HepG2 (cell line): Measurements from ENCODE around the gene PHRF1. TPM values are rescaled to one million over a fixed set of nuclear protein-coding genes. Genes with fewer than 3 reads are reported as not detected.
A peak's percentile ranks its signal among the peaks of the same experiment; 100 is the strongest.

Experiments
- CCDC6 ChIP-seq: sonication (generic); formaldehyde crosslinking; IDR thresholded peaks from 2 replicates; pipeline ENCODE4 v1.8.1; 2022; ENCODE audit warnings: mild to moderate bottlenecking, missing genetic modification reagents, moderate library complexity
- DPF2 ChIP-seq: sonication (generic); formaldehyde crosslinking; IDR thresholded peaks from 2 replicates; pipeline ENCODE4 v1.4.0; 2020; ENCODE audit warnings: mild to moderate bottlenecking, low read depth, missing genetic modification reagents, borderline replicate concordance
- ESRRA ChIP-seq: sonication (generic); formaldehyde crosslinking; IDR thresholded peaks from 2 replicates; pipeline ENCODE4 v1.5.1; 2020; ENCODE audit warnings: mild to moderate bottlenecking, low read depth, missing genetic modification reagents
- FOXA1 ChIP-seq, 2 experiments: fragments of 450-650 bp in 1 of 2; sonication (generic) in 1 of 2; formaldehyde crosslinking in 1 of 2; IDR thresholded peaks; 2 replicates each; pipeline versions ENCODE4 v1.4.0 to v1.6.1; 2016 to 2020; ENCODE audit warnings: missing genetic modification reagents in 1 of 2
- FOXK2 ChIP-seq: fragments of 450-650 bp; IDR thresholded peaks from 2 replicates; pipeline ENCODE4 v1.6.1; 2016
- FOXM1 ChIP-seq: sonication (generic); formaldehyde crosslinking; IDR thresholded peaks from 2 replicates; pipeline ENCODE4 v1.5.0; 2020; ENCODE audit warnings: missing genetic modification reagents
- IKZF4 ChIP-seq: sonication (generic); formaldehyde crosslinking; IDR thresholded peaks from 2 replicates; pipeline ENCODE4 v1.5.1; 2020; ENCODE audit warnings: borderline replicate concordance, mild to moderate bottlenecking, low read depth, missing genetic modification reagents; ENCODE audit errors: not compliant biosample characterization
- KLF6 ChIP-seq: IDR thresholded peaks from 2 replicates; pipeline ENCODE4 v1.8.0; 2016; ENCODE audit warnings: missing biosample characterization, missing genetic modification reagents
- MZF1 ChIP-seq: sonication (generic); formaldehyde crosslinking; IDR thresholded peaks from 2 replicates; pipeline ENCODE4 v1.8.1; 2023; ENCODE audit warnings: mild to moderate bottlenecking, missing genetic modification reagents, borderline replicate concordance
- NBN ChIP-seq: fragments of 450-650 bp; conservative IDR thresholded peaks from 2 replicates; pipeline ENCODE4 v1.6.1; 2017
- SP2 ChIP-seq: sonication (generic); formaldehyde crosslinking; IDR thresholded peaks from 2 replicates; pipeline ENCODE4 v1.5.1; 2020; ENCODE audit warnings: mild to moderate bottlenecking, missing genetic modification reagents
- TBX2 ChIP-seq: sonication (generic); formaldehyde crosslinking; IDR thresholded peaks from 2 replicates; pipeline ENCODE4 v1.5.0; 2020; ENCODE audit warnings: missing genetic modification reagents, mild to moderate bottlenecking, borderline replicate concordance
- ZBTB8A ChIP-seq: sonication (generic); formaldehyde crosslinking; IDR thresholded peaks from 2 replicates; pipeline ENCODE4 v1.4.0; 2020; ENCODE audit warnings: mild to moderate bottlenecking, low read depth, missing genetic modification reagents, borderline replicate concordance
- ZNF232 ChIP-seq: sonication (generic); formaldehyde crosslinking; IDR thresholded peaks from 2 replicates; pipeline ENCODE4 v1.4.0; 2020; ENCODE audit warnings: missing genetic modification reagents, borderline replicate concordance
- ZNF292 ChIP-seq: sonication (generic); formaldehyde crosslinking; IDR thresholded peaks from 2 replicates; pipeline ENCODE4 v1.8.1; 2022; ENCODE audit warnings: mild to moderate bottlenecking, low read depth, missing genetic modification reagents, borderline replicate concordance
- ZNF337 ChIP-seq: sonication (generic); formaldehyde crosslinking; IDR thresholded peaks from 2 replicates; pipeline ENCODE4 v1.5.1; 2020; ENCODE audit warnings: missing genetic modification reagents, low read depth, mild to moderate bottlenecking, borderline replicate concordance
- ZNF354B ChIP-seq: sonication (generic); formaldehyde crosslinking; IDR thresholded peaks from 2 replicates; pipeline ENCODE4 v1.8.0; 2022; ENCODE audit warnings: mild to moderate bottlenecking, missing genetic modification reagents
- ZNF451 ChIP-seq: sonication (generic); formaldehyde crosslinking; IDR thresholded peaks from 2 replicates; pipeline ENCODE4 v1.5.0; 2020; ENCODE audit warnings: mild to moderate bottlenecking, missing genetic modification reagents
- ZNF564 ChIP-seq: sonication (generic); formaldehyde crosslinking; IDR thresholded peaks from 2 replicates; pipeline ENCODE4 v1.8.1; 2023; ENCODE audit warnings: mild to moderate bottlenecking, missing genetic modification reagents
- ZNF607 ChIP-seq: sonication (generic); formaldehyde crosslinking; IDR thresholded peaks from 2 replicates; pipeline ENCODE4 v1.5.1; 2020; ENCODE audit warnings: missing genetic modification reagents, mild to moderate bottlenecking, borderline replicate concordance
- ZNF773 ChIP-seq: sonication (generic); formaldehyde crosslinking; IDR thresholded peaks from 2 replicates; pipeline ENCODE4 v1.4.0; 2020; ENCODE audit warnings: missing genetic modification reagents, borderline replicate concordance
- ZNF792 ChIP-seq: IDR thresholded peaks from 2 replicates; pipeline ENCODE4 v1.6.1; 2016
- polyA plus RNA-seq, 8 experiments: library from polyadenylated mRNA; depleted of rRNA in 3 of 8; stranded (reverse) in 7 of 8; unstranded in 1 of 8; fragments of >200 nt; fragmentation: Illumina TruSeq in 4 of 8; extraction: Trizol in 4 of 8; gene quantifications; 2 replicates each; pipeline versions ENCODE4 v1.2.1 to v1.2.3, GENCODE V29; 2011 to 2016; ENCODE audit warnings: low read depth in 4 of 8, missing spikeins in 1 of 8, mixed read lengths in 1 of 8; ENCODE audit not compliant: insufficient read depth in 1 of 8
- total RNA-seq, 5 experiments: library from RNA; depleted of rRNA; stranded (reverse); fragments of >200 nt; fragmentation: Illumina TruSeq; extraction: Trizol; gene quantifications; 2 replicates each; pipeline ENCODE4 v1.2.3, GENCODE V29; 2016; ENCODE audit warnings: low read depth in 1 of 5
- TF ChIP-seq, protein P1 (sequence below): sonication (generic); formaldehyde crosslinking; IDR thresholded peaks from 2 replicates; pipeline ENCODE4 v1.5.0; 2020; ENCODE audit warnings: mild to moderate bottlenecking, missing genetic modification reagents
- TF ChIP-seq, protein P2 (sequence below): sonication (generic); formaldehyde crosslinking; IDR thresholded peaks from 2 replicates; pipeline ENCODE4 v1.5.0; 2020; ENCODE audit warnings: missing genetic modification reagents
- TF ChIP-seq, protein P3 (sequence below): sonication (generic); formaldehyde crosslinking; IDR thresholded peaks from 2 replicates; pipeline ENCODE4 v1.5.0; 2020; ENCODE audit warnings: mild to moderate bottlenecking, missing genetic modification reagents

The PHRF1 gene
- total and polyA plus RNA-seq, 2 of the 13 experiments (the other 11 are each of a cell fraction or from before 2014, with no cell fraction given) = 8.2 to 16.7 TPM

DNA sequence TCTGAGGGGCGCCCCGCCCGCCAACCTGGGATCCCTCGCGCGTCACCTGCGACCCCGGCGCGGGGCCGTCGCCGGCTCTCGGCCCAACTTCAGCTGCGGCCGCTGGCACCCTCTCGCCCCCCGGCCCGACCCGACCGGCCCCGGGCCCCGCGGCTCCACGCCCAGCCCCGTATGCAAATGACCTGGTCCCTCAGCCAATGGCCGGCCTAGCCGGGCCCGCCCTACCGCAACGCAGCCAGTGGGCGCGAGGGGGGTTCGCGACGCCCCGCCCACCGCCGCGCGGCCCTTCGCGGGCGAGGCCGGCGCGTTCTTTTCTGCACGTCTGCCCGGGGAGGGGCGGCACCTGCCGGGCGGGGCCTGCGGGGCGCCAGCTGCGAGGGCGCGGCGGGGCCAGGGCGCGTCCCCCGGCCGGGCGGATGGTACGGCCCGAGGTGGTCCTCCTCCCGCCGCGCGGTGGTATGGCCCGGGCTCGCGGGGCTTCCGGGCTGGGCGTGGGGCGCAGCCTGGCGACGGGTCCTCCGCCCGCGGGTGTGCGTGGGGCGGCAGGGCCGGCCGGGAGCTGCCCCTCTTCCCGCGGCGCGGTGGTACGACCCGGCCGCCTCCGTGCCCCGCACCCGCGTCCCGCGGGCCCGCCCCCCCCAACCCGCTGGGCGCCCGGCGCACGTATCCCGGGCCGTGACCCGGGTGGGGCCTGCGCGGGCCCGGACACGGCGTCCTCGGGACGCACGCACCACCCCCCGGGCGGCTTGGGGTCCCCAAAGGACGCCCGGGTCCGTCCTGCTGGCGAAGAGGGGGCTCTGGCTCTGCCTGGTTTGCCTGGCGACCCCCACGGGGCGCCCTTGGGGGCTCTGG, 7.7 kb upstream of the PHRF1 start (continued):
- peak; percentile 80 for TF ChIP-seq SP2 (CRISPR knock-in tag)
- 0 out of 2 replicates have a peak, but pooled peaks have one; percentile 21 for TF ChIP-seq ZNF564 (CRISPR knock-in tag)
- TF ChIP-seq ZNF354B (CRISPR knock-in tag) = no peak
- no peak for TF ChIP-seq ZNF792 (CRISPR knock-in tag)
- TF ChIP-seq ZBTB8A = no peak
- TF ChIP-seq, protein P1, sequence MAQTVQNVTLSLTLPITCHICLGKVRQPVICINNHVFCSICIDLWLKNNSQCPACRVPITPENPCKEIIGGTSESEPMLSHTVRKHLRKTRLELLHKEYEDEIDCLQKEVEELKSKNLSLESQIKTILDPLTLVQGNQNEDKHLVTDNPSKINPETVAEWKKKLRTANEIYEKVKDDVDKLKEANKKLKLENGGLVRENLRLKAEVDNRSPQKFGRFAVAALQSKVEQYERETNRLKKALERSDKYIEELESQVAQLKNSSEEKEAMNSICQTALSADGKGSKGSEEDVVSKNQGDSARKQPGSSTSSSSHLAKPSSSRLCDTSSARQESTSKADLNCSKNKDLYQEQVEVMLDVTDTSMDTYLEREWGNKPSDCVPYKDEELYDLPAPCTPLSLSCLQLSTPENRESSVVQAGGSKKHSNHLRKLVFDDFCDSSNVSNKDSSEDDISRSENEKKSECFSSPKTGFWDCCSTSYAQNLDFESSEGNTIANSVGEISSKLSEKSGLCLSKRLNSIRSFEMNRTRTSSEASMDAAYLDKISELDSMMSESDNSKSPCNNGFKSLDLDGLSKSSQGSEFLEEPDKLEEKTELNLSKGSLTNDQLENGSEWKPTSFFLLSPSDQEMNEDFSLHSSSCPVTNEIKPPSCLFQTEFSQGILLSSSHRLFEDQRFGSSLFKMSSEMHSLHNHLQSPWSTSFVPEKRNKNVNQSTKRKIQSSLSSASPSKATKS (CRISPR knock-in tag) = no peak
- no peak for TF ChIP-seq NBN
- no peak for TF ChIP-seq ZNF337 (CRISPR knock-in tag)
- no peak for TF ChIP-seq FOXK2
- no peak for TF ChIP-seq ZNF607 (CRISPR knock-in tag)
- TF ChIP-seq ZNF451 = no peak
- TF ChIP-seq IKZF4 (CRISPR knock-in tag) = no peak
- TF ChIP-seq ZNF773 (CRISPR knock-in tag) = no peak; the same call in 1 of the 2 replicates
- TF ChIP-seq, protein P2, sequence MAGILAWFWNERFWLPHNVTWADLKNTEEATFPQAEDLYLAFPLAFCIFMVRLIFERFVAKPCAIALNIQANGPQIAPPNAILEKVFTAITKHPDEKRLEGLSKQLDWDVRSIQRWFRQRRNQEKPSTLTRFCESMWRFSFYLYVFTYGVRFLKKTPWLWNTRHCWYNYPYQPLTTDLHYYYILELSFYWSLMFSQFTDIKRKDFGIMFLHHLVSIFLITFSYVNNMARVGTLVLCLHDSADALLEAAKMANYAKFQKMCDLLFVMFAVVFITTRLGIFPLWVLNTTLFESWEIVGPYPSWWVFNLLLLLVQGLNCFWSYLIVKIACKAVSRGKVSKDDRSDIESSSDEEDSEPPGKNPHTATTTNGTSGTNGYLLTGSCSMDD (CRISPR knock-in tag) = no peak
- no peak for TF ChIP-seq KLF6
- TF ChIP-seq, protein P3, sequence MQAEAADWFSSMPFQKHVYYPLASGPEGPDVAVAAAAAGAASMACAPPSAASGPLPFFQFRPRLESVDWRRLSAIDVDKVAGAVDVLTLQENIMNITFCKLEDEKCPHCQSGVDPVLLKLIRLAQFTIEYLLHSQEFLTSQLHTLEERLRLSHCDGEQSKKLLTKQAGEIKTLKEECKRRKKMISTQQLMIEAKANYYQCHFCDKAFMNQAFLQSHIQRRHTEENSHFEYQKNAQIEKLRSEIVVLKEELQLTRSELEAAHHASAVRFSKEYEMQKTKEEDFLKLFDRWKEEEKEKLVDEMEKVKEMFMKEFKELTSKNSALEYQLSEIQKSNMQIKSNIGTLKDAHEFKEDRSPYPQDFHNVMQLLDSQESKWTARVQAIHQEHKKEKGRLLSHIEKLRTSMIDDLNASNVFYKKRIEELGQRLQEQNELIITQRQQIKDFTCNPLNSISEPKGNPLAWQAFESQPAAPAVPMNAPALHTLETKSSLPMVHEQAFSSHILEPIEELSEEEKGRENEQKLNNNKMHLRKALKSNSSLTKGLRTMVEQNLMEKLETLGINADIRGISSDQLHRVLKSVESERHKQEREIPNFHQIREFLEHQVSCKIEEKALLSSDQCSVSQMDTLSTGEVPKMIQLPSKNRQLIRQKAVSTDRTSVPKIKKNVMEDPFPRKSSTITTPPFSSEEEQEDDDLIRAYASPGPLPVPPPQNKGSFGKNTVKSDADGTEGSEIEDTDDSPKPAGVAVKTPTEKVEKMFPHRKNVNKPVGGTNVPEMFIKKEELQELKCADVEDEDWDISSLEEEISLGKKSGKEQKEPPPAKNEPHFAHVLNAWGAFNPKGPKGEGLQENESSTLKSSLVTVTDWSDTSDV (CRISPR knock-in tag) = no peak
- no peak for TF ChIP-seq CCDC6
- peak; percentile 33; the same call in 1 of the 2 replicates for TF ChIP-seq TBX2
- TF ChIP-seq ZNF292 (CRISPR knock-in tag) = no peak
- 0 out of 2 replicates have a peak, but pooled peaks have one; percentile 6 for TF ChIP-seq ESRRA
- no peak for TF ChIP-seq DPF2
- no peak for TF ChIP-seq MZF1
- TF ChIP-seq FOXM1 (CRISPR knock-in tag) = no peak
- 0 out of 2 replicates have a peak, but pooled peaks have one; percentile 2 for TF ChIP-seq ZNF232 (CRISPR knock-in tag)
- no peak for TF ChIP-seq FOXA1 (IDR thresholded peaks at IDR 0.05)
- TF ChIP-seq FOXA1 (CRISPR knock-in tag; IDR thresholded peaks at IDR 0.05) = no peak
